ENCODE measurements around the gene ZNF367. TPM values are rescaled to one million over a fixed set of nuclear protein-coding genes. Genes with fewer than 3 reads are reported as not detected.
A peak's percentile ranks its signal among the peaks of the same experiment; 100 is the strongest.

ZNF367 gene
- polyA plus RNA-seq, 1 of the 3 experiments (the other 2 are of a cell fraction): 1.5 TPM

DNA sequence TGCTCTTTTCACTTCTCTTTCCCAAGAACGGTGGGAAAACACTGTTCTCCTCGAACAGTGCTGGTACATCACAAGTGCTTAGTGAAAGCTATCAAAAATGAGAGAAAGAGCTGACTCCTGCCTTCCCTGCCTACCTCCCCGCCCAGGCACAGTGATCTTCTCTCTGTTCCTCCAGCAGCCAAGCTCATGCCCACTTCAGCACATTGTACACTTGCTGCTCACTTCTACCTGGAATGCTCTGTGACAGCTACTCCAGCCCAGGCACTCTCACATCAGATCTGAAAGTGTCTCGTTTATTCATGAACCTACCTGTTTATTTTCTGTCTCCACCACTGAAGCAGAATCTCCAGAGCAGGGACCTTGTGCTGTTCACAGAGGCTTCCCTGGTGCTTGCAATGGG is 36.5 kb downstream of the ZNF367 start:
- DNase-seq: no peak
- 94% methylated on average over 4 of the region's 4 CpGs for WGBS (ENCODE audit: low lambda C conversion rate)
- peaks cover 23 to 25% of the 10 kb centered on the region in 2 experiments for H3K4me1 ChIP-seq (ENCODE audit: control insufficient read depth in 1 of 2, insufficient read depth in 2 of 2, low read depth in 1 of 2, low read length in 1 of 2)
- no peak overlapping the region for H2AFZ ChIP-seq (ENCODE audit: low read depth)
- H3K36me3 ChIP-seq (replicated peaks in 1 of 2; ENCODE audit: control insufficient read depth in 1 of 2, insufficient read depth in 2 of 2, low read length in 1 of 2): peaks cover 5 to 11% of the 10 kb centered on the region in 2 experiments
- TF ChIP-seq NFIC (IDR thresholded peaks at IDR 0.05; ENCODE audit: borderline replicate concordance) (no peak), MEF2A (IDR thresholded peaks at IDR 0.05; ENCODE audit: borderline replicate concordance, low read depth) (no peak)
- H3F3A ChIP-seq (replicated peaks; ENCODE audit: insufficient read depth): peaks cover 28% of the 10 kb centered on the region
- H3K4me3 ChIP-seq (ENCODE audit: low read depth in 2 of 2, low read length in 1 of 2): no peak overlapping the region; a peak in 1 of 4 replicates
- peak overlapping the region; percentile 99 for H3K4me2 ChIP-seq
- POLR2A ChIA-PET: no interaction called here
- CTCF ChIA-PET: interaction anchor here (1.2 to 2.1 kb wide), 4 partner anchors 13 to 218 kb away, joined by 3 to 7 read pairs (median 4); no protein-coding TSS in a partner anchor
- no peak overlapping the region for H3K27ac ChIP-seq (ENCODE audit: low read depth in 2 of 2, low read length in 1 of 2)
- H3K9me3 ChIP-seq: no peaks in the 10 kb centered on the region
- no peak overlapping the region for H3K9ac ChIP-seq
- no peaks in the 10 kb centered on the region for H3K27me3 ChIP-seq (ENCODE audit: insufficient read depth)
- peaks cover 10% of the 10 kb centered on the region for H4K20me1 ChIP-seq (ENCODE audit: insufficient read depth)
- no peaks in the 10 kb centered on the region for H3K9me2 ChIP-seq
- H3K79me2 ChIP-seq (ENCODE audit: insufficient read depth): peaks cover 69% of the 10 kb centered on the region

GRCh38 chr9:96381125-96381524 is 37.0 kb downstream of the ZNF367 start:
- H3K9ac ChIP-seq: no peak overlapping the region
- peaks cover 30% of the 10 kb centered on the region for H3F3A ChIP-seq (replicated peaks; ENCODE audit: insufficient read depth)
- H3K9me3 ChIP-seq: no peaks in the 10 kb centered on the region
- peaks cover 74% of the 10 kb centered on the region for H3K79me2 ChIP-seq (ENCODE audit: insufficient read depth)
- H3K9me2 ChIP-seq: no peaks in the 10 kb centered on the region
- DNase-seq: no peak
- H4K20me1 ChIP-seq (ENCODE audit: insufficient read depth): peaks cover 10% of the 10 kb centered on the region
- peak overlapping the region; percentile 99; the same call in 1 of the 2 replicates for H3K4me2 ChIP-seq
- no peak overlapping the region for H2AFZ ChIP-seq (ENCODE audit: low read depth)
- peaks cover 23 to 24% of the 10 kb centered on the region in 2 experiments for H3K4me1 ChIP-seq (ENCODE audit: control insufficient read depth in 1 of 2, insufficient read depth in 2 of 2, low read depth in 1 of 2, low read length in 1 of 2)
- ChIA-PET POLR2A (no interaction called here), CTCF (interaction anchor here (1.2 to 2.1 kb wide), 2 partner anchors 53 to 218 kb away, joined by 3 to 7 read pairs; no protein-coding TSS in a partner anchor)
- H3K27me3 ChIP-seq (ENCODE audit: insufficient read depth): no peaks in the 10 kb centered on the region
- no peak overlapping the region for H3K4me3 ChIP-seq (ENCODE audit: low read depth in 2 of 2, low read length in 1 of 2)
- no peak overlapping the region for H3K27ac ChIP-seq (ENCODE audit: low read depth in 2 of 2, low read length in 1 of 2)
- 97% methylated on average over 4 of the region's 4 CpGs for WGBS (ENCODE audit: low lambda C conversion rate)
- H3K36me3 ChIP-seq (replicated peaks in 1 of 2; ENCODE audit: control insufficient read depth in 1 of 2, insufficient read depth in 2 of 2, low read length in 1 of 2): peaks cover 0 to 11% of the 10 kb centered on the region in 2 experiments
- no peak for TF ChIP-seq GATA2 (CRISPR knock-in tag; IDR thresholded peaks at IDR 0.05)
- TF ChIP-seq FOXM1 (IDR thresholded peaks at IDR 0.05; ENCODE audit: low read depth): no peak
- TF ChIP-seq TCF12 (IDR thresholded peaks at IDR 0.05): no peak
- no peak for TF ChIP-seq TEAD4 (IDR thresholded peaks at IDR 0.05; ENCODE audit: borderline replicate concordance, insufficient read depth)
- no peak for TF ChIP-seq MEF2A (IDR thresholded peaks at IDR 0.05; ENCODE audit: borderline replicate concordance, low read depth)
- TF ChIP-seq TAF1 (IDR thresholded peaks at IDR 0.05; ENCODE audit: borderline replicate concordance, low read depth, low read length): no peak
- TF ChIP-seq, protein P1, sequence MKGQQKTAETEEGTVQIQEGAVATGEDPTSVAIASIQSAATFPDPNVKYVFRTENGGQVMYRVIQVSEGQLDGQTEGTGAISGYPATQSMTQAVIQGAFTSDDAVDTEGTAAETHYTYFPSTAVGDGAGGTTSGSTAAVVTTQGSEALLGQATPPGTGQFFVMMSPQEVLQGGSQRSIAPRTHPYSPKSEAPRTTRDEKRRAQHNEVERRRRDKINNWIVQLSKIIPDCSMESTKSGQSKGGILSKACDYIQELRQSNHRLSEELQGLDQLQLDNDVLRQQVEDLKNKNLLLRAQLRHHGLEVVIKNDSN (IDR thresholded peaks at IDR 0.05; ENCODE audit: borderline replicate concordance, low read depth): no peak
- no peak for TF ChIP-seq FOSL2 (IDR thresholded peaks at IDR 0.05; ENCODE audit: borderline replicate concordance, low read depth)
- TF ChIP-seq FOXJ3 (CRISPR knock-in tag; IDR thresholded peaks at IDR 0.05): no peak
- no peak for TF ChIP-seq EZH2phosphoT487 (IDR thresholded peaks at IDR 0.05; ENCODE audit: borderline replicate concordance, low read depth)
- TF ChIP-seq USF2 (IDR thresholded peaks at IDR 0.05; ENCODE audit: borderline replicate concordance, low read depth, low read length): no peak
- TF ChIP-seq, protein P2, sequence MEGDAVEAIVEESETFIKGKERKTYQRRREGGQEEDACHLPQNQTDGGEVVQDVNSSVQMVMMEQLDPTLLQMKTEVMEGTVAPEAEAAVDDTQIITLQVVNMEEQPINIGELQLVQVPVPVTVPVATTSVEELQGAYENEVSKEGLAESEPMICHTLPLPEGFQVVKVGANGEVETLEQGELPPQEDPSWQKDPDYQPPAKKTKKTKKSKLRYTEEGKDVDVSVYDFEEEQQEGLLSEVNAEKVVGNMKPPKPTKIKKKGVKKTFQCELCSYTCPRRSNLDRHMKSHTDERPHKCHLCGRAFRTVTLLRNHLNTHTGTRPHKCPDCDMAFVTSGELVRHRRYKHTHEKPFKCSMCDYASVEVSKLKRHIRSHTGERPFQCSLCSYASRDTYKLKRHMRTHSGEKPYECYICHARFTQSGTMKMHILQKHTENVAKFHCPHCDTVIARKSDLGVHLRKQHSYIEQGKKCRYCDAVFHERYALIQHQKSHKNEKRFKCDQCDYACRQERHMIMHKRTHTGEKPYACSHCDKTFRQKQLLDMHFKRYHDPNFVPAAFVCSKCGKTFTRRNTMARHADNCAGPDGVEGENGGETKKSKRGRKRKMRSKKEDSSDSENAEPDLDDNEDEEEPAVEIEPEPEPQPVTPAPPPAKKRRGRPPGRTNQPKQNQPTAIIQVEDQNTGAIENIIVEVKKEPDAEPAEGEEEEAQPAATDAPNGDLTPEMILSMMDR (IDR thresholded peaks at IDR 0.05): no peak
- TF ChIP-seq, protein P3, sequence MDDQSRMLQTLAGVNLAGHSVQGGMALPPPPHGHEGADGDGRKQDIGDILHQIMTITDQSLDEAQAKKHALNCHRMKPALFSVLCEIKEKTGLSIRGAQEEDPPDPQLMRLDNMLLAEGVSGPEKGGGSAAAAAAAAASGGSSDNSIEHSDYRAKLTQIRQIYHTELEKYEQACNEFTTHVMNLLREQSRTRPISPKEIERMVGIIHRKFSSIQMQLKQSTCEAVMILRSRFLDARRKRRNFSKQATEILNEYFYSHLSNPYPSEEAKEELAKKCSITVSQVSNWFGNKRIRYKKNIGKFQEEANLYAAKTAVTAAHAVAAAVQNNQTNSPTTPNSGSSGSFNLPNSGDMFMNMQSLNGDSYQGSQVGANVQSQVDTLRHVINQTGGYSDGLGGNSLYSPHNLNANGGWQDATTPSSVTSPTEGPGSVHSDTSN (IDR thresholded peaks at IDR 0.05): no peak
- TF ChIP-seq NRF1 (IDR thresholded peaks at IDR 0.05; ENCODE audit: low read depth, low read length): no peak
- TF ChIP-seq IRF3 (IDR thresholded peaks at IDR 0.05; ENCODE audit: low read depth, low read length): no peak
- TF ChIP-seq YY1 (IDR thresholded peaks at IDR 0.05; ENCODE audit: low read depth): no peak
- TF ChIP-seq, protein P4, sequence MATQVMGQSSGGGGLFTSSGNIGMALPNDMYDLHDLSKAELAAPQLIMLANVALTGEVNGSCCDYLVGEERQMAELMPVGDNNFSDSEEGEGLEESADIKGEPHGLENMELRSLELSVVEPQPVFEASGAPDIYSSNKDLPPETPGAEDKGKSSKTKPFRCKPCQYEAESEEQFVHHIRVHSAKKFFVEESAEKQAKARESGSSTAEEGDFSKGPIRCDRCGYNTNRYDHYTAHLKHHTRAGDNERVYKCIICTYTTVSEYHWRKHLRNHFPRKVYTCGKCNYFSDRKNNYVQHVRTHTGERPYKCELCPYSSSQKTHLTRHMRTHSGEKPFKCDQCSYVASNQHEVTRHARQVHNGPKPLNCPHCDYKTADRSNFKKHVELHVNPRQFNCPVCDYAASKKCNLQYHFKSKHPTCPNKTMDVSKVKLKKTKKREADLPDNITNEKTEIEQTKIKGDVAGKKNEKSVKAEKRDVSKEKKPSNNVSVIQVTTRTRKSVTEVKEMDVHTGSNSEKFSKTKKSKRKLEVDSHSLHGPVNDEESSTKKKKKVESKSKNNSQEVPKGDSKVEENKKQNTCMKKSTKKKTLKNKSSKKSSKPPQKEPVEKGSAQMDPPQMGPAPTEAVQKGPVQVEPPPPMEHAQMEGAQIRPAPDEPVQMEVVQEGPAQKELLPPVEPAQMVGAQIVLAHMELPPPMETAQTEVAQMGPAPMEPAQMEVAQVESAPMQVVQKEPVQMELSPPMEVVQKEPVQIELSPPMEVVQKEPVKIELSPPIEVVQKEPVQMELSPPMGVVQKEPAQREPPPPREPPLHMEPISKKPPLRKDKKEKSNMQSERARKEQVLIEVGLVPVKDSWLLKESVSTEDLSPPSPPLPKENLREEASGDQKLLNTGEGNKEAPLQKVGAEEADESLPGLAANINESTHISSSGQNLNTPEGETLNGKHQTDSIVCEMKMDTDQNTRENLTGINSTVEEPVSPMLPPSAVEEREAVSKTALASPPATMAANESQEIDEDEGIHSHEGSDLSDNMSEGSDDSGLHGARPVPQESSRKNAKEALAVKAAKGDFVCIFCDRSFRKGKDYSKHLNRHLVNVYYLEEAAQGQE (IDR thresholded peaks at IDR 0.05; ENCODE audit: low read depth, low read length): no peak
